LNCAP (cell line): Measurements from ENCODE around the gene GOSR2.

Source experiments
- CTCF ChIP-seq: fragments of 450-650 bp; IDR thresholded peaks from 2 replicates; pipeline ENCODE4 v1.5.1; 2017; ENCODE audit warnings: mild to moderate bottlenecking

The GOSR2 gene

GRCh38 chr17:46878055-46878454 lies 44.9 kb upstream of the GOSR2 start:
- no peak for TF ChIP-seq CTCF

GRCh38 chr17:46879101-46879500 lies 43.9 kb upstream of the GOSR2 start:
- no peak for TF ChIP-seq CTCF

- TF ChIP-seq CTCF: no peak
Measured at GRCh38 chr17:46881015-46881414, 41.9 kb upstream of the GOSR2 start.

GRCh38 chr17:46882666-46883065 lies 40.3 kb upstream of the GOSR2 start:
- no peak for TF ChIP-seq CTCF

- TF ChIP-seq CTCF: no peak
Measured at GRCh38 chr17:46883871-46884520, 39.0 kb upstream of the GOSR2 start.

GRCh38 chr17:46884552-46884951 lies 38.4 kb upstream of the GOSR2 start:
- no peak for TF ChIP-seq CTCF

- no peak for TF ChIP-seq CTCF
Measured at GRCh38 chr17:46885415-46886309, 37.3 kb upstream of the GOSR2 start.
